Measurements from ENCODE around the gene RGS19.

The RGS19 gene

DNA sequence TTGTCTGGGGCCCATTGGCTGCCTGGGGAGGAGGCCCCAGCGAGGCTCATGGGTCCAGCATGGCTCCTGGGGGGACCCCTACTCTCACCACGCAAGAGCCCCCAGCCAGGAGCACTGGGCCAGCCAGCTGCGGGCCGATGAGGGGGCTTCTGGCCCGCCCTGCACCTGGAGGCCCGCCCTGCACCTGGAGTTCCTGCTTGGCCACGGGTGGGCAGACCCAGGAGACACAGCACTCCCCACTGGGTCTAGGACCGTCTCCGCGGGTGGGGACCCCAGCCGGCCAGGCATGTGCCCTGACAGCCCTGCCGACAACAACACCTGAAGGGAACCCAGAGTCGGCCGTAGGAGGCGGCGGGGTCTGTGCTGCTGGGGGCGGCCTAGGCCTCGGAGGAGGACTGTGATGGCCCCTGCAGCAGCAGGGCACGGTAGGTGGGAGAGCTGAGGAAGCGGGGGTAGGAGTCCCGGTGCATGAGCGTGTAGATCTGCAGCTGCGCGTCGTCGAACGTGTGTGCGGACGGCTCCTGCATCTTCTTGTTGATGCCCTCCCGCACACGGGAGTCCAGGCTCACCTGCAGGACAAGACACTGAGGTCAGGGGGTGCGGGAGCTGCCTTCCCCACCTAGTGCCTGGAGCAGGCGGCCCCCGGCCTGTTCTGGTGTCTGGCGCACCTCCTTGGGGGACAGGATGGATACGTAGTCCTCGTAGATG, 5.7 kb downstream of the RGS19 start:
- H3K9me3 ChIP-seq (ENCODE audit: severe bottlenecking) = no peaks in the 10 kb centered on the region
- no peak for DNase-seq
- no peaks in the 10 kb centered on the region for H3K27me3 ChIP-seq (ENCODE audit: insufficient read depth, low read depth, severe bottlenecking)
- H3K4me3 ChIP-seq (ENCODE audit: low read depth, low read length) = no peak overlapping the region
- no peaks in the 10 kb centered on the region for H3K36me3 ChIP-seq
- TF ChIP-seq, protein P1, sequence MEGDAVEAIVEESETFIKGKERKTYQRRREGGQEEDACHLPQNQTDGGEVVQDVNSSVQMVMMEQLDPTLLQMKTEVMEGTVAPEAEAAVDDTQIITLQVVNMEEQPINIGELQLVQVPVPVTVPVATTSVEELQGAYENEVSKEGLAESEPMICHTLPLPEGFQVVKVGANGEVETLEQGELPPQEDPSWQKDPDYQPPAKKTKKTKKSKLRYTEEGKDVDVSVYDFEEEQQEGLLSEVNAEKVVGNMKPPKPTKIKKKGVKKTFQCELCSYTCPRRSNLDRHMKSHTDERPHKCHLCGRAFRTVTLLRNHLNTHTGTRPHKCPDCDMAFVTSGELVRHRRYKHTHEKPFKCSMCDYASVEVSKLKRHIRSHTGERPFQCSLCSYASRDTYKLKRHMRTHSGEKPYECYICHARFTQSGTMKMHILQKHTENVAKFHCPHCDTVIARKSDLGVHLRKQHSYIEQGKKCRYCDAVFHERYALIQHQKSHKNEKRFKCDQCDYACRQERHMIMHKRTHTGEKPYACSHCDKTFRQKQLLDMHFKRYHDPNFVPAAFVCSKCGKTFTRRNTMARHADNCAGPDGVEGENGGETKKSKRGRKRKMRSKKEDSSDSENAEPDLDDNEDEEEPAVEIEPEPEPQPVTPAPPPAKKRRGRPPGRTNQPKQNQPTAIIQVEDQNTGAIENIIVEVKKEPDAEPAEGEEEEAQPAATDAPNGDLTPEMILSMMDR (IDR thresholded peaks at IDR 0.05; ENCODE audit: low read depth, low read length) = no peak
- no peak overlapping the region for H3K27ac ChIP-seq

DNA sequence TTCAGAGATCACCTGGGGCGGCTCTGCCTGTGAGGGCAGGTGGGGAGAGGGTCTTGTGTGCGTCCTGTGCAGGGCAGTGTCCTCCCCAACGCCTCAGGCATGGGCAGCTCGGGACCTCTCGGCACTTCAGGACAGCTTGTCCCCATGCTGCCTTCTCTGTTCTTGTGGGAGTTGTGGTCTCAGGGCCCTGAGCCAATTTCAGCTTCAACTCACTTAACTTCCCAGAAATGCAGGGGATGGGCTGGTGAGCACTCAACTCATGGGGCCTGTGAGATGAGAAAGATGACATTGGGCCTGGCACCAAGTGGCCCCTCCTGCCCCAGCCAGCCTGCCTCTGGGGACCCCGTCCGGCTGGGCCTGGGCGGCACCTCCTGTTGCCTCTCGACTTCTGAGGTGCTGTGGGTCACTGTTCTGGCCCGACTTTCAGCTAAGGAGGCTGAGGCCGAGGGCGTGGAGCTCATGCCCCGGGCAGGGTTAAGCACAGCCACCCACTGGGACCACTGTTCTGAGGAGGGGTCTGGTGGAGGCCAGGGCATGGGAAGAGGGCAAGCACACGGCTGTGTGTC, 6.7 kb downstream of the RGS19 start:
- Histone ChIP-seq H3K36me3 (no peaks in the 10 kb centered on the region), H3K27ac (no peak overlapping the region), H3K27me3 (ENCODE audit: insufficient read depth, low read depth, severe bottlenecking) (no peaks in the 10 kb centered on the region), H3K9me3 (ENCODE audit: severe bottlenecking) (no peaks in the 10 kb centered on the region), H3K4me3 (ENCODE audit: low read depth, low read length) (no peak overlapping the region)
- TF ChIP-seq, protein P1 (IDR thresholded peaks at IDR 0.05; ENCODE audit: low read depth, low read length) = no peak
- no peak for DNase-seq

DNA sequence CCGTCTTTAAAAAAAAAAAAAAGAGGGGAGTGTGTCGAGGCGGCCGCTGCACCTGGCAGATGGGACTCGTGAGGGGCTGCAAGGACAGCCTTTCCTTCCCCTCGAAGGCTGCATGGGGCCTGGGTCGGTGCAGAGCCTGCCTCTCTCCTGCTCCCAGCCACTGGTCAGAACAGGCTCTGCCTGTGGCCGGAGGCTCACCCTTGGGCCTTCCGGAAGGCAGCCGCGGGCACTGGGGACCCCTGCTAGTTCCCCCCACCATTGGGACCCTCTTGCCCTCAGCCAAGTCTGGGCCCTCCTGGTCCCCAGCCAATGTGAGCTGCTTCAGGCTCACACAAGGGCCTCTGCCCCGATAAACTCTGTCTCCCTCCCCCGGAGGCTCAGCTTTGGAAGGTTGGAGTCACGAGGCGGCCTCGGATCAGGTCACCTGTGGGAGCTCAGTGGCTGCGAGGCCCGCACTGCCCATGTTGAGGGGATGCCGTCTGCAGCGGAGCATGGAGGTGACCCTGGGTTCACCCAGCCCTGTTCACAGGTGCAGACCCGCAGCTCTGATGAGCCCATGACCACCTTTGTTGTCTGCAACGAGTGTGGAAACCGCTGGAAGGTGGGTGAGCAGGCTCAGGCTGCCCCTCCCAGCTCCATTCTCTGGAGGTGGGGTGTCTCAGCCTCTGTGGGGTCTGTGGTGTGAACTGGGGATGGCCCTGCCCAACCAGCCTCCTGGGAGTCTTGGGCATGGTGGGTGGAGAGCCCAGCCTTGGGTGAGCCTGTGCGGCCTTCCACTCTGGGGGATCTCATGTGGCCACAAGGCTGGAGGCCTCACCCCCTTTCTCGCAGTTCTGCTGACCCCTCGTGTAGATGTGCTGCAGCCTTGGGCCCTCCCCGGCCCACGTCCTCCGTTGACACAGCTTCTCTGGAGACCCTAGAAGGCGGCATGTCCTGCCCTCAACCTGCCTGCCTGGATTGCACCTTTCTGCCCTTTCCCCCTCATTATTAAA, 7.7 kb downstream of the RGS19 start:
- no peaks in the 10 kb centered on the region for H3K27me3 ChIP-seq (ENCODE audit: insufficient read depth, low read depth, severe bottlenecking)
- no peak for DNase-seq
- no peaks in the 10 kb centered on the region for H3K9me3 ChIP-seq (ENCODE audit: severe bottlenecking)
- no peaks in the 10 kb centered on the region for H3K36me3 ChIP-seq
- TF ChIP-seq, protein P1 (IDR thresholded peaks at IDR 0.05; ENCODE audit: low read depth, low read length) = no peak
- H3K4me3 ChIP-seq (ENCODE audit: low read depth, low read length) = no peak overlapping the region
- H3K27ac ChIP-seq = no peak overlapping the region

DNA sequence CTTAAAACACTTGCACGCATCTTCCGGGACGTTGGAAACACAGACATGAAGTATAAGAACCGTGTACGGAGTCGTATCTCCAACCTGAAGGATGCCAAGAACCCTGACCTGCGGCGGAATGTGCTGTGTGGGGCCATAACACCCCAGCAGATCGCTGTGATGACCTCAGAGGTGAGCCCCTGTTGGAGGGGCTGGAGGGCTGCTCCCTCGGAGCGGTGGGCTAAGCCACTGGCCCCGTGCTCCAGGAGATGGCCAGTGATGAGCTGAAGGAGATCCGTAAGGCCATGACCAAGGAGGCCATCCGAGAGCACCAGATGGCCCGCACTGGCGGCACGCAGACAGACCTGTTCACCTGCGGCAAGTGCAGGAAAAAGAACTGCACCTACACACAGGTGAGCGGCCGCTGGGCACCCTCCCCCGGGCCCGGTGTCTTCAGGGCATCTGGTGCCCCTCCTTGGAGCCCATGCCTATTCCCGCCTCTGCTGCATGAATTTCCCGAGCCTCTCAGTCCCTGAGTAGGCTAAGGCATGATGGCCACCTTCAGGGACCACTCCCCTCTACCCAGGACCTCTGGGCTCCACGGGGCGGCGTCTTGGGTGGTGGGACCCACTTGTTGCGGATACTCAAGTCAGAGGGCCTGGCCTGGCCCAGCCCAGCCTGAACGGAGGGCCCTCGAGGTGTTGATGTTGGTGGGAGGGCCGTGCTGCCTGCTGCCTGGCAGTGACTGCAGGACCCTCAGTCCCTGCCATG, 8.9 kb downstream of the RGS19 start:
- TF ChIP-seq, protein P1 (IDR thresholded peaks at IDR 0.05; ENCODE audit: low read depth, low read length) = no peak

DNA sequence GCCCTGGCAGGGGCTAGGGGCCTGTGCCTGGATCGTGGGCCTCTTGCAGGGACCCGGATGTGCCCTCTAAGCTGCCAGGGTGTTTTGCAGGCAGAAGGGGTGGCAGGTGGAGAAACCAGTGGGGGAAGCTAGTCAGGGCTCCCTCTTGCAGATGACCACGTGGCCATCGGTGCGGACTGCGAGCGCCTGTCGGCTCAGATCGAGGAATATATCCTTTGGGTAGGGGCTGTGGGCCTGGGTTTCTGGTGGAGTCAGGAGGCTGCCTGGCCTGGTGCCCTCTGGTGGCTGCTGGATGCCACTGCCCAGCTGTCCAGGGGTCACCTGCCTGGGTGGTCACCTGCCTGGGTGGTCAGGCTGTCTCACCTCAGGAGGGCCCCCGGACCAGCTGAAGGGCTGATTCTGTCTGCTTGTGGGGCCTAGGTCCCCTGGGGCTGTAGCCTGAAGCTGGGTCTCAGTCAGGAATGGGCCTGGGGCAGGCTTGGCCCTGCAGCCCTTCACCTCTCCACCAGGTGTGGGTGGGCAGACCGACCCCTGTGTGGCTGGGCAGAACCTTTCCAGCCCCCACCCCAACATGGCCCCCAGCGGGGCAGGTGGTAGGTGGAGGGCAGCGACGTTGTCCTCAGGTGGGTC, 9.6 kb downstream of the RGS19 start:
- Histone ChIP-seq H3K27me3 (ENCODE audit: insufficient read depth, low read depth, severe bottlenecking) (no peaks in the 10 kb centered on the region), H3K4me3 (ENCODE audit: low read depth, low read length) (no peak overlapping the region), H3K27ac (no peak overlapping the region), H3K36me3 (no peaks in the 10 kb centered on the region), H3K9me3 (ENCODE audit: severe bottlenecking) (no peaks in the 10 kb centered on the region)
- peak; percentile 53 for DNase-seq
- TF ChIP-seq, protein P1 (IDR thresholded peaks at IDR 0.05; ENCODE audit: low read depth, low read length) = peak; percentile 87

More for the DNA sequence above, 8.9 kb downstream of the RGS19 start:
- H3K9me3 ChIP-seq (ENCODE audit: severe bottlenecking) = no peaks in the 10 kb centered on the region
- H3K36me3 ChIP-seq = no peaks in the 10 kb centered on the region
- H3K27ac ChIP-seq = no peak overlapping the region
- H3K4me3 ChIP-seq (ENCODE audit: low read depth, low read length) = no peak overlapping the region
- no peak for DNase-seq
- H3K27me3 ChIP-seq (ENCODE audit: insufficient read depth, low read depth, severe bottlenecking) = no peaks in the 10 kb centered on the region

Data from WERI-Rb-1 (cell line).